Adrenal gland (tissue), 12 donors: ENCODE data around the gene NUS1. TPM values are rescaled to one million over a fixed set of nuclear protein-coding genes. Genes with fewer than 3 reads are reported as not detected.

Experiments used
- DNase-seq, 7 donors: peaks; one replicate each; pipeline ENCODE4 v3.0.0-alpha.2; 2019 to 2020
- H3K27ac ChIP-seq, 5 donors: fragments of 200-600 bp; sonication (generic) in 4 of 5; 1 replicate in 3 of 5; 2 replicates in 2 of 5; pipeline versions ENCODE4 v1.5.1 to v1.8.0; 2016 to 2020; ENCODE audit warnings: mild to moderate bottlenecking in 1 of 5
- H3K27me3 ChIP-seq: fragments of 200-600 bp; 2 replicates; pipeline ENCODE4 v1.8.0; 2021
- H3K36me3 ChIP-seq, 2 donors: fragments of 200-600 bp; replicated peaks in 1 of 2; 1 replicate in 1 of 2; 2 replicates in 1 of 2; pipeline versions ENCODE4 v1.5.1 to v1.8.0; 2018 to 2022
- H3K4me1 ChIP-seq, 2 donors: fragments of 200-600 bp; replicated peaks in 1 of 2; 1 replicate in 1 of 2; 2 replicates in 1 of 2; pipeline versions ENCODE4 v1.5.1 to v1.8.0; 2018 to 2021
- H3K4me3 ChIP-seq, 4 donors: fragments of 200-600 bp; sonication (generic) in 3 of 4; one replicate each; pipeline ENCODE4 v1.5.1; 2016 to 2018
- H3K9me3 ChIP-seq, 3 donors: fragments of 200-600 bp; sonication (generic) in 1 of 3; replicated peaks in 1 of 3; 1 replicate in 2 of 3; 2 replicates in 1 of 3; pipeline versions ENCODE4 v1.5.1 to v1.8.0; 2016 to 2021
- POLR2A ChIP-seq, 2 donors: fragments of 450-650 bp; IDR thresholded peaks; one replicate each; pipeline ENCODE4 v1.6.1; 2017; ENCODE audit warnings: antibody characterized with exemption in 2 of 2, mild to moderate bottlenecking in 2 of 2, moderate library complexity in 1 of 2
- WGBS, 4 donors: extraction: QIAGEN DNeasy Blood & Tissue Kit in 2 of 4; methylation state at CpG; one replicate each; pipeline versions ENCODE4 v1.1.5 to v1.1.7; 2013 to 2017; 5-methylcytosine and 5-hydroxymethylcytosine counted together
- intact Hi-C, 2 donors: fragments of 100-400 bp; cut with DNase I; formaldehyde crosslinking; loops; one replicate each; pipeline versions ENCODE4 v1.14.1 to v1.15.0; 2022 to 2023
- polyA plus RNA-seq, 3 donors: library from polyadenylated mRNA; stranded (reverse); fragments of 200-250 nt in 2 of 3; fragments of 350-450 nt in 1 of 3; fragmentation: Illumina TruSeq in 1 of 3; extraction: RNeasy Lipid Tissue Mini Kit (QIAGEN cat#74804) in 1 of 3; gene quantifications; one replicate each; pipeline ENCODE4 v1.2.3, GENCODE V29; 2013 to 2014
- total RNA-seq, 9 donors: library from RNA; depleted of rRNA in 4 of 9; stranded (reverse); fragments of >200 nt in 4 of 9; fragments of 120-200 nt in 1 of 9; fragmentation: NEBNext Ultra II Directional in 1 of 9; extraction: Animal tissue kit (Norgen Biotek cat#: 25700) in 1 of 9; gene quantifications; one replicate each; pipeline versions ENCODE4 v1.1.0 to v1.2.4, GENCODE V29; 2013 to 2023
- TF ChIP-seq, protein P1 (sequence below), 6 experiments: fragments of 450-650 bp in 4 of 6; fragments of 200-600 bp in 2 of 6; sonication (generic) in 1 of 6; IDR thresholded peaks; 1 replicate in 5 of 6; 2 replicates in 1 of 6; pipeline versions ENCODE4 v1.5.1 to v1.8.0; 2016 to 2021; ENCODE audit warnings: antibody characterized with exemption in 6 of 6, mild to moderate bottlenecking in 2 of 6, moderate library complexity in 1 of 6
- donor health status: healthy with polysubstance abuse.
- donor health status: Bipolar disorder and iron deficiency.
- donor health status: DM: yes; HTN: yes; CAD: no.
- donor health status: DM: no; HTN: no; CAD: no.
- donor health status: DM: no; HTN: no; CAD: no.
- donor health status: DM: yes; HTN: yes; CAD: no.

Gene NUS1
- total and polyA plus RNA-seq, 12 donors = 11.0 to 71.7 (median 18.9) TPM

- Histone ChIP-seq H3K9me3 (no peaks in the 10 kb centered on the region), H3K4me1 (peaks cover 14 to 47% of the 10 kb centered on the region in 2 donors), H3K4me3 (peak overlapping the region in 2 of 4 donors; percentile 67 to 74), H3K36me3 (no peaks in the 10 kb centered on the region), H3K27ac (peak overlapping the region in 2 of 5 donors; percentile 32 to 40), H3K27me3 (no peaks in the 10 kb centered on the region)
- no peak for DNase-seq
- WGBS, 4 donors = 63 to 67% (median 63%) methylated on average over 6 of the region's 6 CpGs
- TF ChIP-seq, protein P1, sequence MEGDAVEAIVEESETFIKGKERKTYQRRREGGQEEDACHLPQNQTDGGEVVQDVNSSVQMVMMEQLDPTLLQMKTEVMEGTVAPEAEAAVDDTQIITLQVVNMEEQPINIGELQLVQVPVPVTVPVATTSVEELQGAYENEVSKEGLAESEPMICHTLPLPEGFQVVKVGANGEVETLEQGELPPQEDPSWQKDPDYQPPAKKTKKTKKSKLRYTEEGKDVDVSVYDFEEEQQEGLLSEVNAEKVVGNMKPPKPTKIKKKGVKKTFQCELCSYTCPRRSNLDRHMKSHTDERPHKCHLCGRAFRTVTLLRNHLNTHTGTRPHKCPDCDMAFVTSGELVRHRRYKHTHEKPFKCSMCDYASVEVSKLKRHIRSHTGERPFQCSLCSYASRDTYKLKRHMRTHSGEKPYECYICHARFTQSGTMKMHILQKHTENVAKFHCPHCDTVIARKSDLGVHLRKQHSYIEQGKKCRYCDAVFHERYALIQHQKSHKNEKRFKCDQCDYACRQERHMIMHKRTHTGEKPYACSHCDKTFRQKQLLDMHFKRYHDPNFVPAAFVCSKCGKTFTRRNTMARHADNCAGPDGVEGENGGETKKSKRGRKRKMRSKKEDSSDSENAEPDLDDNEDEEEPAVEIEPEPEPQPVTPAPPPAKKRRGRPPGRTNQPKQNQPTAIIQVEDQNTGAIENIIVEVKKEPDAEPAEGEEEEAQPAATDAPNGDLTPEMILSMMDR (IDR thresholded peaks at IDR 0.05) = no peak
- TF ChIP-seq POLR2A (IDR thresholded peaks at IDR 0.05) = no peak
- intact Hi-C loops = no loop called here
Measured at GRCh38 chr6:117676577-117677218, 1.4 kb downstream of the NUS1 start.

- WGBS, 4 donors = 56 to 70% (median 65%) methylated on average over 5 of the region's 5 CpGs
- no peaks in the 10 kb centered on the region for H3K27me3 ChIP-seq
- no peak for DNase-seq
- no peak overlapping the region for H3K27ac ChIP-seq
- TF ChIP-seq, protein P1 (IDR thresholded peaks at IDR 0.05) = no peak
- no peak for TF ChIP-seq POLR2A (IDR thresholded peaks at IDR 0.05)
- peaks cover 14 to 48% of the 10 kb centered on the region in 2 donors for H3K4me1 ChIP-seq
- no peak overlapping the region for H3K4me3 ChIP-seq
- H3K9me3 ChIP-seq = no peaks in the 10 kb centered on the region
- intact Hi-C loops = no loop called here
- H3K36me3 ChIP-seq = no peaks in the 10 kb centered on the region
Measured at GRCh38 chr6:117677553-117678141, 2.4 kb downstream of the NUS1 start.

DNA sequence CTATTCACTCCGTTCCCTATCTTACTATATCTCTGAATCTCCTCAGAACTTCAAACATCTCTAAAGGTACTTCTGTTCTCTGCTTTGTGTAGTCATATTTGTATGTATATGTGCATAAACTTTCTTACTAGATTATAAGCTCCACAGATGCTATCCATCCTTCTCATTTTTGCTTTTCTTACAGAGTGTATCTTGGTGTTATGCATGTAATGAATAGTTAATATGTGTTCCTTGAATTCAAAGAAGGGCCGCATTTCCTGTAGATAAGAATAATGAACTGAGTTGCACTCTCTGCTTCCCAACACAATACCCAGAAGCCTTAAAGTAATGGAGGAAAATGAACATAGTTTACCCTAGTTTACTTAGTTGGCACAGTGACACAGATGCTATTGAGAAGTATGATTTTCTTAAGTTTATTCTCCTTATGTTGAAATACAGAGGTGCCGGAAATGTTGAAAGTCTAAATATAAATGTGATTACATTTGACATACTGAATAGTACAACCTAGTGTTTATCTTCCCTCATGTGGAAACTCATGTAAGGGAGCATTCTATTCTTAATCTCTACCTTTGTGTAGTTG is 6.0 kb downstream of the NUS1 start:
- H3K4me1 ChIP-seq = peaks cover 12 to 50% of the 10 kb centered on the region in 2 donors
- H3K4me3 ChIP-seq = no peak overlapping the region
- H3K36me3 ChIP-seq = no peaks in the 10 kb centered on the region
- DNase-seq = no peak
- H3K27ac ChIP-seq = no peak overlapping the region
- H3K27me3 ChIP-seq = no peaks in the 10 kb centered on the region
- H3K9me3 ChIP-seq = no peaks in the 10 kb centered on the region
- intact Hi-C loops = no loop called here
- TF ChIP-seq, protein P1 (IDR thresholded peaks at IDR 0.05) = no peak
- TF ChIP-seq POLR2A (IDR thresholded peaks at IDR 0.05) = no peak
- WGBS, 4 donors = 41 to 77% (median 57%) methylated on average over 3 of the region's 3 CpGs

GRCh38 chr6:117684749-117685148 is 9.5 kb downstream of the NUS1 start:
- intact Hi-C loops = no loop called here
- no peak overlapping the region for H3K4me3 ChIP-seq
- H3K9me3 ChIP-seq = no peaks in the 10 kb centered on the region
- TF ChIP-seq, protein P1 (IDR thresholded peaks at IDR 0.05) = no peak
- no peak for TF ChIP-seq POLR2A (IDR thresholded peaks at IDR 0.05)
- no peak overlapping the region for H3K27ac ChIP-seq
- H3K4me1 ChIP-seq = peaks cover 0 to 35% of the 10 kb centered on the region in 2 donors
- H3K36me3 ChIP-seq = no peaks in the 10 kb centered on the region
- no peak for DNase-seq
- WGBS, 4 donors = 81 to 94% (median 88%) methylated on average over 1 of the region's 1 CpG
- H3K27me3 ChIP-seq = no peaks in the 10 kb centered on the region
